GM12878 (cell line): Measurements from ENCODE around the gene DOCK1. TPM values are rescaled to one million over a fixed set of nuclear protein-coding genes. Genes with fewer than 3 reads are reported as not detected.

Experiments used
- CUX1 ChIP-seq: IDR thresholded peaks from 2 replicates; pipeline ENCODE4 v1.6.1; 2012; ENCODE audit warnings: improper control_type of control experiment, low read depth, low read length; ENCODE audit not compliant: insufficient replicate concordance
- MYC ChIP-seq: IDR thresholded peaks from 2 replicates; pipeline ENCODE4 v1.6.1; 2011; ENCODE audit warnings: mild to moderate bottlenecking, low read length, moderate library complexity, inconsistent platforms; ENCODE audit not compliant: insufficient read depth, insufficient replicate concordance, insufficient read length, severe bottlenecking
- STAT3 ChIP-seq: IDR thresholded peaks from 2 replicates; pipeline ENCODE4 v1.6.1; 2011; ENCODE audit warnings: low read depth, low read length, improper control_type of control experiment
- polyA plus RNA-seq, 11 experiments: library from polyadenylated mRNA; depleted of rRNA in 4 of 11; unstranded in 6 of 11; stranded (reverse) in 5 of 11; fragments of >200 nt; fragmentation: Nextera tagmentation in 4 of 11; fragmentation: Illumina TruSeq in 1 of 11; extraction: Ambion mirVana in 4 of 11; extraction: Trizol in 1 of 11; gene quantifications; 1 replicate in 1 of 11; 2 replicates in 10 of 11; pipeline versions ENCODE4 v1.2.1 to v1.2.3, GENCODE V29; 2011 to 2016; ENCODE audit warnings: inconsistent platforms in 2 of 11, missing spikeins in 2 of 11, low read depth in 1 of 11
- total RNA-seq, 4 experiments: library from RNA; depleted of rRNA in 3 of 4; stranded (reverse); fragments of >200 nt in 3 of 4; fragmentation: Illumina TruSeq in 1 of 4; extraction: Trizol in 1 of 4; gene quantifications; 2 replicates each; pipeline versions ENCODE4 v1.2.1 to v1.2.3, GENCODE V29; 2013 to 2021
- TF ChIP-seq, protein P1 (sequence below): IDR thresholded peaks from 2 replicates; pipeline ENCODE4 v1.6.1; 2012; ENCODE audit warnings: low read depth, low read length, improper control_type of control experiment
- TF ChIP-seq, protein P2 (sequence below): fragments of 450-650 bp; IDR thresholded peaks from 2 replicates; pipeline ENCODE4 v1.6.1; 2017; ENCODE audit warnings: antibody characterized with exemption, mild to moderate bottlenecking, moderate library complexity

The DOCK1 gene
- total and polyA plus RNA-seq, 10 of the 15 experiments (the other 5 are each of a cell fraction or from before 2014, with no cell fraction given) = 0.05 to 0.18 TPM; not detected in 8

GRCh38 chr10:127041552-127041951 lies 136.3 kb downstream of the DOCK1 start (continued):
- TF ChIP-seq CUX1 = no peak
- TF ChIP-seq STAT3 = no peak
- TF ChIP-seq, protein P1, sequence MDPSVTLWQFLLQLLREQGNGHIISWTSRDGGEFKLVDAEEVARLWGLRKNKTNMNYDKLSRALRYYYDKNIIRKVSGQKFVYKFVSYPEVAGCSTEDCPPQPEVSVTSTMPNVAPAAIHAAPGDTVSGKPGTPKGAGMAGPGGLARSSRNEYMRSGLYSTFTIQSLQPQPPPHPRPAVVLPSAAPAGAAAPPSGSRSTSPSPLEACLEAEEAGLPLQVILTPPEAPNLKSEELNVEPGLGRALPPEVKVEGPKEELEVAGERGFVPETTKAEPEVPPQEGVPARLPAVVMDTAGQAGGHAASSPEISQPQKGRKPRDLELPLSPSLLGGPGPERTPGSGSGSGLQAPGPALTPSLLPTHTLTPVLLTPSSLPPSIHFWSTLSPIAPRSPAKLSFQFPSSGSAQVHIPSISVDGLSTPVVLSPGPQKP = no peak
- TF ChIP-seq MYC = no peak
- TF ChIP-seq, protein P2, sequence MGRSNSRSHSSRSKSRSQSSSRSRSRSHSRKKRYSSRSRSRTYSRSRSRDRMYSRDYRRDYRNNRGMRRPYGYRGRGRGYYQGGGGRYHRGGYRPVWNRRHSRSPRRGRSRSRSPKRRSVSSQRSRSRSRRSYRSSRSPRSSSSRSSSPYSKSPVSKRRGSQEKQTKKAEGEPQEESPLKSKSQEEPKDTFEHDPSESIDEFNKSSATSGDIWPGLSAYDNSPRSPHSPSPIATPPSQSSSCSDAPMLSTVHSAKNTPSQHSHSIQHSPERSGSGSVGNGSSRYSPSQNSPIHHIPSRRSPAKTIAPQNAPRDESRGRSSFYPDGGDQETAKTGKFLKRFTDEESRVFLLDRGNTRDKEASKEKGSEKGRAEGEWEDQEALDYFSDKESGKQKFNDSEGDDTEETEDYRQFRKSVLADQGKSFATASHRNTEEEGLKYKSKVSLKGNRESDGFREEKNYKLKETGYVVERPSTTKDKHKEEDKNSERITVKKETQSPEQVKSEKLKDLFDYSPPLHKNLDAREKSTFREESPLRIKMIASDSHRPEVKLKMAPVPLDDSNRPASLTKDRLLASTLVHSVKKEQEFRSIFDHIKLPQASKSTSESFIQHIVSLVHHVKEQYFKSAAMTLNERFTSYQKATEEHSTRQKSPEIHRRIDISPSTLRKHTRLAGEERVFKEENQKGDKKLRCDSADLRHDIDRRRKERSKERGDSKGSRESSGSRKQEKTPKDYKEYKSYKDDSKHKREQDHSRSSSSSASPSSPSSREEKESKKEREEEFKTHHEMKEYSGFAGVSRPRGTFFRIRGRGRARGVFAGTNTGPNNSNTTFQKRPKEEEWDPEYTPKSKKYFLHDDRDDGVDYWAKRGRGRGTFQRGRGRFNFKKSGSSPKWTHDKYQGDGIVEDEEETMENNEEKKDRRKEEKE = no peak
